NCI-H1694 (cell line): ENCODE measurements around the gene LPIN1.
"Not testable (repeated sequence)": the region's sequence is repeated elsewhere in the genome, so short reads cannot be mapped to it uniquely, and the experiment has no call there.

Experiments
- DNase-seq: peaks from one replicate; lab custom pipeline; 2025; lab: John Stamatoyannopoulos, UW

LPIN1 gene

GRCh38 chr2:11812466-11813248 lies 66.2 kb downstream of the LPIN1 start:
- no peak for DNase-seq

GRCh38 chr2:11813345-11813744 lies 66.9 kb downstream of the LPIN1 start:
- not testable (repeated sequence) for DNase-seq

- no peak for DNase-seq
Measured at GRCh38 chr2:11813951-11814350, 67.5 kb downstream of the LPIN1 start.

GRCh38 chr2:11814979-11815510 lies 68.6 kb downstream of the LPIN1 start:
- no peak for DNase-seq

- not testable (repeated sequence) for DNase-seq
Measured at GRCh38 chr2:11816935-11817334, 70.5 kb downstream of the LPIN1 start.

- no peak for DNase-seq
Measured at GRCh38 chr2:11819235-11819729, 72.8 kb downstream of the LPIN1 start.

GRCh38 chr2:11820650-11821049 lies 74.2 kb downstream of the LPIN1 start:
- DNase-seq, result no peak

- no peak for DNase-seq
Measured at GRCh38 chr2:11821705-11822104, 75.3 kb downstream of the LPIN1 start.

- not testable (repeated sequence) for DNase-seq
Measured at GRCh38 chr2:11822359-11822745, 75.9 kb downstream of the LPIN1 start.

GRCh38 chr2:11822746-11823451 lies 76.5 kb downstream of the LPIN1 start:
- no peak for DNase-seq

- no peak for DNase-seq
Measured at GRCh38 chr2:11824901-11825828, 78.7 kb downstream of the LPIN1 start.

GRCh38 chr2:11827547-11827946 lies 81.1 kb downstream of the LPIN1 start:
- DNase-seq, result no peak

GRCh38 chr2:11828933-11829323 lies 82.5 kb downstream of the LPIN1 start:
- DNase-seq, result no peak

- DNase-seq, result peak; percentile 66
Measured at GRCh38 chr2:11829324-11829946, 83.0 kb downstream of the LPIN1 start.

- DNase-seq, result no peak
Measured at GRCh38 chr2:11829947-11830707, 83.7 kb downstream of the LPIN1 start.

- no peak for DNase-seq
Measured at GRCh38 chr2:11830708-11831301, 84.4 kb downstream of the LPIN1 start.

GRCh38 chr2:11831415-11831814 lies 85.0 kb downstream of the LPIN1 start:
- no peak for DNase-seq

GRCh38 chr2:11832531-11832930 lies 86.1 kb downstream of the LPIN1 start:
- no peak for DNase-seq

GRCh38 chr2:11833601-11834000 lies 87.2 kb downstream of the LPIN1 start:
- no peak for DNase-seq

- peak; percentile 35 for DNase-seq
Measured at GRCh38 chr2:11835403-11835802, 89.0 kb downstream of the LPIN1 start.
